Amniotic epithelial cell (primary cell): ENCODE results near the gene COL10A1.

ENCODE experiments used
- DNase-seq: peaks from one replicate; pipeline ENCODE4 v3.0.0-alpha.2; 2010; ENCODE audit warnings: low read depth

Gene COL10A1

GRCh38 chr6:116083052-116083451 is 42.9 kb downstream of the COL10A1 start:
- no peak for DNase-seq

- no peak for DNase-seq
Observed at GRCh38 chr6:116078945-116079344, 47.0 kb downstream of the COL10A1 start.

- no peak for DNase-seq
Observed at GRCh38 chr6:116078522-116078921, 47.4 kb downstream of the COL10A1 start.

GRCh38 chr6:116074732-116075390 is 51.1 kb downstream of the COL10A1 start:
- no peak for DNase-seq

GRCh38 chr6:116073765-116074440 is 52.0 kb downstream of the COL10A1 start:
- peak; percentile 74 for DNase-seq

GRCh38 chr6:116072368-116072767 is 53.6 kb downstream of the COL10A1 start:
- DNase-seq = peak; percentile 54

GRCh38 chr6:116070616-116071389 is 55.1 kb downstream of the COL10A1 start:
- no peak for DNase-seq

GRCh38 chr6:116070101-116070500 is 55.8 kb downstream of the COL10A1 start:
- DNase-seq = no peak
